UCSD-AML1 (cell line): ENCODE results near the gene HCLS1.
"Not testable (repeated sequence)": the region's sequence is repeated elsewhere in the genome, so short reads cannot be mapped to it uniquely, and the experiment has no call there.

Experiments
- DNase-seq: peaks from one replicate; lab custom pipeline; 2025; ENCODE audit not compliant: unreplicated experiment; lab: John Stamatoyannopoulos, UW

The HCLS1 gene

GRCh38 chr3:121660356-121661171 is at the start of gene HCLS1:
HCLS1 (minus strand) TSS chr3:121660903; CDS start chr3:121658347, 2,556 bp downstream.
- peak; percentile 75 for DNase-seq

- no peak for DNase-seq
Measured at GRCh38 chr3:121710347-121710746, 49.6 kb upstream of the HCLS1 start.

- DNase-seq: no peak
Measured at GRCh38 chr3:121707531-121708273, 47.0 kb upstream of the HCLS1 start.

- no peak for DNase-seq
Measured at GRCh38 chr3:121705541-121705940, 44.8 kb upstream of the HCLS1 start.

- no peak for DNase-seq
Measured at GRCh38 chr3:121703973-121704372, 43.3 kb upstream of the HCLS1 start.

DNA sequence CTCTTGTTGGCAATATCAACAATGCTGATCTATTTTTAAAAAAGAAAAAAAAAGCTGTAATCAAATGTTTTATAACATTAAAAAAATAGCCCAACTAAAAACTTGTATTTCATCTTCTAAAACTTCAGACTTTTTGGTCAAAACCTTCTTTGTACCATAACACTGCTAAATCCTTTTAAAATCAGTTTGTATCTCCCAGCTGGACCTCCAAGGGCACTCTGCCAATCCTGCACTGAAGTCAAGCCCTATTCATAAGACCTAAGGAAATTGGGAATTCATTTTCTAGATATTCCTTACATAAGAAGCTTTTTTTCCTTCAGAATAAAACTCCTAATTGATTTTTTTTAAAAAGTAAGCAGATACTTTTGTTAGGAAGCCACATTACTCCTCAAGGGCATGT is 38.2 kb upstream of the HCLS1 start:
- DNase-seq: no peak

DNA sequence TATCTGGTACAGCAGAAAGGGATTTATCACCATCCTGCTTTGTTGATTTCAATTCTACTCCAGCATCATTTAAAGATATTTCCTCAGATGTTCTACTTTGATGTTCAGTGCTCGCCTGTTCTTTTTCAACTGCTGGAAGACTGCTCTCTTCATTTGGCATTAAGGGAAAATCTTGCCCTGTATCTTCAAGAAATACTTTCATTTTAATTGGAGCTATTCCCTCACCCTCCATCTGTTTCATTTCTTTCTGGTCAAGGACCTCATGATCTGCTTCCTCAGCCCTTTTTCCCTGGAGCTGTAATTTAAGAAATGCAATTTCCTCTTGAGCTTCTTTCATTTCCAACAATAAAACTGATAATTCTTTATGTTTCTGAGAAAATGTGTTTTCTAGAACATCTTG is 37.8 kb upstream of the HCLS1 start:
- DNase-seq: no peak

GRCh38 chr3:121696186-121696585 is 35.5 kb upstream of the HCLS1 start:
- DNase-seq: no peak

DNA sequence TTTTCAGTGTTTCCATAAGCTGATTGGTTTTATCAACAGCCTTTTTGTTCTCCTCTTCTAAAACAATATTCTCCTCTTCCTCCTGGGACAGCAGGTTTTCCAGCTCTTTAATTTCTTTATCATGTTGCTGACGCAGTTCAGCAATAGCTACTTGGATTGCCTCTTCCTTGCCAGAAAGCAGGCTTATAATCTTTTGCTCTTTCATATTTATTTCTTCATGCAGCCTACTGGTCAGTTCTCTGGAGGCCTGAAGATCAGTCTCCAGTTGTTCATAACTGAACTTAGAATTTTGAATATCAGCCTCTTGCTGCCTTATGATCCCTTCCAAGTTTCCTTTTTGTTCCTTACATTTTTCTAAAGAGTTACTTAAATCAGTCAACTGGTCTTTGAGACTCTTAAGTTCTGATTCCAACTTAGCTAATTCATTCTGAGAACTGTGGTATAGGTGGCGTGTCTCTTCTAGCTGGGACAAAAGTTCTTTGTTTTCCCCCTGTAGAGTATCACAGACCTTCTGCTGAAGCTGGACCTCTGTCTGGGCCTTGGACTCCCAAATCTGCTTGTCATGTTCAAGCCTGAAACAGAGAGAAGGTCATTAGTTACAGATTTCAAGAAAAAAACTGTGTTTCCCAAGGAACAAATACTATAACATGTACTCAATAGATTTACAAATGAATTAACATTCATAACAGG is 31.5 kb upstream of the HCLS1 start:
- no peak for DNase-seq

- DNase-seq: no peak
Measured at GRCh38 chr3:121690777-121691405, 30.2 kb upstream of the HCLS1 start.

DNA sequence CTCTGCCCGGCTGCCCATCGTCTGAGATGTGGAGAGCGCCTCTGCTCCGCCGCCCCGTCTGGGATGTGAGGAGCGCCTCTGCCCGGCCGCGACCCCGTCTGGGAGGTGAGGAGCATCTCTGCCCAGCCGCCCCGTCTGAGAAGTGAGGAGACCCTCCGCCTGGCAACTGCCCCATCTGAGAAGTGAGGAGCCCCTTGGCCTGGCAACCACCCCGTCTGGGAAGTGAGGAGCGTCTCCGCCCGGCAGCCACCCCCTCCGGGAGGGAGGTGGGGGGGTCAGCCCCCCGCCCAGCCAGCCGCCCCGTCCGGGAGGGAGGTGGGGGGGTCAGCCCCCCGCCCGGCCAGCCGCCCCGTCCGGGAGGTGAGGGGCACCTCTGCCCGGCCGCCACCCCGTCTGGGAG is 28.0 kb upstream of the HCLS1 start:
- not testable (repeated sequence) for DNase-seq

DNA sequence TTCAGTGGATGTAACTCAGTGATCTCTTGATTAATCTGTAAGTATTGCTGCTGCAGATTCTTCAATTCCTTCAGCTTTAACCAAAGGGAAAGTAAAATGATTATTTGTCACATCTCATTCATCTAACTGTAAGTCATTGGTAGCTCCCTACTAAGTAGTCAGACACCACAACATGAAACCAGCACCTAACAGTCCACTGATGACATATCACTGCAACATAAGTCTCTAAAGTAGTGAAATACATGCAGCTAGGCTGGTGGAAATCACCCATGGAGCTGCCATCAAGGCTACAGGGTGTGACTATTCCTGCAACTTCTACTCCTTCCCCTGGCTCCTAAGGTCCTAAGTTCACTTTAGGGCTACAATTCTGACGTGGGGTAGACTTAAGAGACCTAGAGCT is 21.1 kb upstream of the HCLS1 start:
- DNase-seq: no peak

DNA sequence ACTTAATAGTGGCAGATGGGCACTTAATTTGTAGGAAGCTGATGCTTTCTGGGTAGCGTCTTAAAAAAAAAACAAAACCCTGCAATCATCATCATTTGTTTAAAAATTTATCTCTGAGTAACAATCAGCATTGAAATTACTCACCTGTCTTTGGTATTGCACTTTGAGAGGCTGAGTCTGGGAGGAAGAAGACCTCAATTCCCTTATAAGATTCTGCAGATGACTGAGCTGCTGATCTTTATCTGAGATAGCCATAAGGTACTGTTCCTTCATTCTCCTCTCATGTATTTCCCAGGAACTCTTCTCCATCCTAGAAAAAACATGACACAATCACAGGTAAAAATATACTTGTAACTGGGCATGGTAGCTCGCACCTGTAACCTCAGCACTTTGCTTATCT is 16.4 kb upstream of the HCLS1 start:
- DNase-seq: no peak

GRCh38 chr3:121670676-121671075 is 10.0 kb upstream of the HCLS1 start:
- DNase-seq: no peak

GRCh38 chr3:121667333-121667732 is 6.6 kb upstream of the HCLS1 start:
- DNase-seq: no peak

DNA sequence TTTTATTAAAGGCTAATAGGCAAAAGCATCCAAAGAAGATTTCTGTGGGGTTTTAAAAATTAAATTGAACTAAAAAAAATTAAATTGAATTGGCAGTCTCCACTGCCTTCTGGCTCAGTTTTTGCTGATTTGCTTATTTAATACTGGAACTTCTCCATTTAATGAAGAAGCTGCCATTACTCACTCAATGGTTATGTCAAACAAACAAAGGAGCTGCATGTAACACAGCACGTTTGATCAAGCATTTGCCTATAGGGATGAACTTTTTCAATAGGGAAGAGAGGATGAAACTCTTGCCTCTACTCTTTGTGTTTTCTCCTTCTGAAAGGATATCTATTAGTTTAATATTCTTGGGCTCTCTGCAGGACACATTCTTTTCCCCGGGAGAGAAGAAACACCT is 4.8 kb upstream of the HCLS1 start:
- no peak for DNase-seq

- no peak for DNase-seq
Measured at GRCh38 chr3:121663171-121663847, 2.6 kb upstream of the HCLS1 start.

DNA sequence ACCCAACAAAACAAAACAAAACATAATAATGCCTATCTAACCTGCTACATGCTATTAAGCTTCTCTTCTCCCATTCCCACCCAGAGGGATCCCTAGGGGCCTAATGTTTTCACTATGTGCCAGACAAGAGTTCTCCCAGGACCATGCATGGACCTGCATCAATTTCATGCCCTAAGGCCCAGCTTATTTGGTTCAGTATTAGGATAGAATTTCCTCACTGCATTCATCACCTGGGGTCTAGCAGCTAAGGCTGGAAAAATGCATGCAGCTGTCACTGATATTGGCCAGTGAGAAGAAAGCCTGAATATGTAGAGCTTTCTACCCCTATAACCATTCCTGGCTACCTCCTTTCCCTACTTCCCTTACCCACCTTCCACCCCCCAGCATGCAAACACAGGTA is 2.0 kb upstream of the HCLS1 start:
- no peak for DNase-seq

GRCh38 chr3:121661376-121661775 is 673 bp upstream of the HCLS1 start:
- DNase-seq: no peak

- no peak for DNase-seq
Measured at GRCh38 chr3:121659586-121659985, 1.1 kb downstream of the HCLS1 start.
